ENCODE data around the gene MAP4K2. TPM values are rescaled to one million over a fixed set of nuclear protein-coding genes. Genes with fewer than 3 reads are reported as not detected.

Gene MAP4K2
- total and polyA plus RNA-seq, 2 of the 4 experiments (the other 2 are of a cell fraction) = 11.7 to 16.6 TPM

DNA sequence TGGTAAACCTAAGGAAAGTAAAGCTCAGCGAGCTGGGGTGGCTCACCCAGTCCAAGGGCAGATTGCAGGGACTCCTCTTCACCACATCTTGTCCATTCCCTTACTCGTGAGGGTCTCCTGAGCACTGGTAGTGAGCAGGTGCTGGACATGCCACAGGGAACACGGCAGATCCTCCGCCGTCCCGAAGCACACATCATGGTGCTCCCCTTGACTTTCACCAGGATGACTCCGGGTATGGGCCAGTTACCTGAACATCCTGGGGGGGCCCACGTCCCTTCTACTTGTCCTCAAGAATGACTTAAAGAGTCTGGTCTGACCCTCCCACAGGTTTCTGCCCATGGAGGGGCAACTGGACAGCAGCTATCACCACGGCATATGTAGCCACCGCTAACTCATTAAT, 16.7 kb downstream of the MAP4K2 start:
- CTCF ChIA-PET = no interaction called here
- Histone ChIP-seq H3K9me1 (ENCODE audit: insufficient read depth, low read length) (no peaks in the 10 kb centered on the region), H3K9ac (ENCODE audit: low read depth, low read length) (no peak overlapping the region), H2BK15ac (ENCODE audit: low read depth, low read length) (no peak overlapping the region), H2AK5ac (ENCODE audit: low read depth, low read length) (no peak overlapping the region), H3K23ac (ENCODE audit: low read depth, low read length) (no peak overlapping the region), H3K56ac (ENCODE audit: extremely low read depth, insufficient read depth, low read length) (no peak overlapping the region), H4K5ac (ENCODE audit: low read depth, low read length) (no peak overlapping the region), H3K27ac (ENCODE audit: insufficient read depth, low read length) (no peak overlapping the region), H3K27me3 (ENCODE audit: control insufficient read depth, insufficient read depth, low read length) (no peaks in the 10 kb centered on the region), H2AFZ (replicated peaks; ENCODE audit: low read length, poor library complexity) (no peak overlapping the region), H3K36me3 (ENCODE audit: control insufficient read depth, insufficient read depth, low read length) (peaks cover 17% of the 10 kb centered on the region), H2BK5ac (ENCODE audit: low read depth, low read length, poor library complexity, severe bottlenecking) (no peak overlapping the region), H3K4me3 (ENCODE audit: insufficient read depth, low read depth, low read length) (no peak overlapping the region), H4K8ac (ENCODE audit: low read depth in 2 of 2, low read length in 2 of 2) (no peak overlapping the region), H3K4me1 (ENCODE audit: control insufficient read depth, insufficient read depth, low read length) (no peaks in the 10 kb centered on the region), H3K4ac (ENCODE audit: low read depth, low read length) (no peak overlapping the region), H3K4me2 (ENCODE audit: low read depth, low read length) (no peak overlapping the region), H3K79me1 (ENCODE audit: low read depth in 1 of 2, low read length in 2 of 2) (no peaks in the 10 kb centered on the region), H2BK120ac (ENCODE audit: low read depth, low read length) (no peak overlapping the region), H2AK9ac (replicated peaks; ENCODE audit: low read depth, low read length, poor library complexity) (no peak overlapping the region), H3K14ac (replicated peaks; ENCODE audit: low read depth, low read length) (no peak overlapping the region), H3K18ac (ENCODE audit: low read depth, low read length) (no peak overlapping the region), H4K91ac (ENCODE audit: insufficient read depth, low read depth, low read length) (no peak overlapping the region), H3K9me3 (ENCODE audit: control insufficient read depth, insufficient read depth, low read length) (no peaks in the 10 kb centered on the region), H2BK20ac (ENCODE audit: low read depth, low read length) (no peak overlapping the region), H4K20me1 (ENCODE audit: insufficient read depth, low read length) (no peaks in the 10 kb centered on the region)
- no TSS peak for BruUV-seq (replicated peaks)
- ATAC-seq (ENCODE audit: low read depth) (no peak), DNase-seq (no peak)
- intact Hi-C loops (cut with micrococcal nuclease) (loop anchor here (2.0 kb wide), 1 partner anchor 228 kb away; the partner anchor contains the start of gene ARL2), dilution Hi-C loops (cut with HindIII; ENCODE audit: low sequenced_read_pairs, unreplicated experiment) (no loop called here), in situ Hi-C loops (cut with MboI; ENCODE audit: low sequenced_read_pairs) (no loop called here)
- no peak for TF ChIP-seq RCOR1 (IDR thresholded peaks at IDR 0.05; ENCODE audit: insufficient replicate concordance, low read length)
- no peak for TF ChIP-seq NFE2L2 (IDR thresholded peaks at IDR 0.05; ENCODE audit: low read depth, low read length)
- no peak for TF ChIP-seq FOS (IDR thresholded peaks at IDR 0.05; ENCODE audit: low read depth, low read length)
- no peak for TF ChIP-seq RAD21 (IDR thresholded peaks at IDR 0.05; ENCODE audit: low read length)
- TF ChIP-seq CHD1 (IDR thresholded peaks at IDR 0.05; ENCODE audit: low read depth, low read length) = no peak
- no peak for TF ChIP-seq MAFK (IDR thresholded peaks at IDR 0.05; ENCODE audit: low read depth, low read length)
- no peak for TF ChIP-seq MXI1 (IDR thresholded peaks at IDR 0.05; ENCODE audit: borderline replicate concordance, low read depth, low read length)
- no peak for TF ChIP-seq MAZ (IDR thresholded peaks at IDR 0.05; ENCODE audit: borderline replicate concordance, low read depth, low read length)
- no peak for TF ChIP-seq SMC3 (IDR thresholded peaks at IDR 0.05; ENCODE audit: low read depth, low read length)
- no peak for TF ChIP-seq BHLHE40 (IDR thresholded peaks at IDR 0.05; ENCODE audit: low read depth, low read length)
- no peak for TF ChIP-seq USF2 (IDR thresholded peaks at IDR 0.05; ENCODE audit: low read depth, low read length)
- no peak for TF ChIP-seq ELK1 (IDR thresholded peaks at IDR 0.05; ENCODE audit: borderline replicate concordance, low read depth, low read length)
- no peak for TF ChIP-seq CEBPB (IDR thresholded peaks at IDR 0.05; ENCODE audit: low read depth, low read length)
- no peak for TF ChIP-seq RFX5 (IDR thresholded peaks at IDR 0.05; ENCODE audit: low read depth, low read length)
- POLR2A ChIA-PET (ENCODE audit: unreplicated experiment) = no interaction called here
- whole genome bisulfite sequencing, 2 experiments (ENCODE audit: extremely low coverage in 2 of 2, insufficient read length in 1 of 2) = 100% methylated on average over 3 of the region's 10 CpGs; no CpG with 5 or more reads in 1 of the 2 experiments

Data from IMR-90 (cell line).